Measurements from ENCODE around the gene CDC42BPA.

The CDC42BPA gene

DNA sequence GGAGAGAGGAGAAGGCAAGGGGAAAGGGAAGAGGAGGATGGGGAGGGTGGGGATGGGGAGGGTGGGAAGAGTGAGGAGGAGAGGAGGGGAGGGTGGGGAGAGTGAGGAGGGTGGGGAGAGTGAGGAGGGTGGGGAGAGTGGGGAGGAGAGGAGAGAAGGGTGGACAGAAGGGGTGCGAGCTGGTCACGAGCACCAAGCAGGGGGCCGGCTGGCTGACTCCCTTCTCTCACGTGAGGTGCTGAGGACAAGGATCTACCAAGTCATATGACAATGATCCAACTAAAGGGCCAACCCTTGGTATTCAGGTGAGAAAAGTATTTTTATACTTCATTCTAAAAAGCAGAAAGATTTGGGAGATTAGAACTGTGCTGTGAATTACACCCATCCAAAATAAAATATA, 326.4 kb downstream of the CDC42BPA start:
- DNase-seq (ENCODE audit: low spot score): no peak

DNA sequence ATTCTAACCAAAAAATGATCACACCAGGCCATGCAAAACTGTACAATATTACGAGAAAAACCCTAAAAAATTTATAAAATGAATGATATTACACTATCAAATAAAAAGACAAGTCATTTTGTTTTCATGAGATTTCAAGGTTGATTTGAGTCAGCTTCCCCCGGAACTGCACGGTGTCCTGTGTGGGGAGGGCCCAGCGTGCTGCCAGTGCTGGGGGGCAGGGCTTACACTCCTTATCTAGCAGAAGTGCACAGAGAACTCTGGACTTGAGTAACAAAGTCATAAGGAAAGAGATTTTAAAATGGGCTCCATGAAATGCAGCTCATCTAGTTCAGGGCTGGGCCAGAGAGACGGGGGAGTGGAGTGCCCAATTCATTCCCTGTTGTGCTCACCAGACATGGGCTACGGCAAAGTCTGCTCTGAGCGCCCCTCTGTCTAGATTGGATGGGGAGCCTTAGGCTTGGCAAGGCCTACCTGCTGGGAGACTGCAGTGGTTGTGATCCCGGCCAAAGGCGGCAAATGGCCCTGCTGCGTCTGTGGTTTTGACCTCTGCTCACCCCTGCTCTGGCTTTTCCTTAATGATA, 328.1 kb downstream of the CDC42BPA start:
- no peak for DNase-seq (ENCODE audit: low spot score)

DNA sequence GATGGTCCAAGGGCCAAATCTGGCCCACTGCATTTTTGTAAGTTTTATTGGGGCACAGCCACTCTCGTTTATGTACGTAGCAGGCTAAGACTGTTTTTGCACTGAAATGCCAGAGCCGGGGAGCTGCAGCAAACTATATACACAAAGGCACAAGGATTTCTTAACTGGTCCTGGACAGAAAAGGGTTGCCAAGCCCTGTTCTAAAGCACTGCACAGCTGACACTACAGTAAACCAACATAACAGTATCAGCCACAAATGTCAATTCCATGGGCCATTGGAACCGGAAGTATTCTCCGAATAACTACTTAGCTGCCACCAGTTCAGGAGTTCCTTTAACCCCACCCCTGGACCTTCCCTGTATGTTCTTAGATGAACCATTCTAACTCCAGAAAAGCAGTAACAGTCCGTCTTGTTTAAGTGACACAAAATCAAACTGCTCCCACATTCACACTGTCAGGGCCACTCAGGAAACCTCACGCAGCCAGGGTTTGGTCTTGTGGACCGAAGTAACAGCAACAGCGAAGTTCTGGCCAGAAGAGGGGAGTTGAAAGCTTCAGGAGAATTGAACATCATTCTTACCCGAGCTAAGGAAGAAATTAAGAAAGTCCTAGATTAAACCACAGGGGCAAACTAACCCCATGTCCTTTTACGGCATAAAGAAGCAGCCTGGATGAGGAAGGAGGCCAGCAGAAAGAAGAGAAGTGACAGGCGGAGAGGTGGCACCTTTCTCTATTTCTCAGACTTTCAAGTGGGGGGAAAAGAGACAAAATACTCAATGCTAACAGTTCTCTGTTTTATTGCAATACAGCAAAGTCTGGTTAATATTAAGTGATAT, 329.0 kb downstream of the CDC42BPA start:
- DNase-seq (ENCODE audit: low spot score): no peak

DNA sequence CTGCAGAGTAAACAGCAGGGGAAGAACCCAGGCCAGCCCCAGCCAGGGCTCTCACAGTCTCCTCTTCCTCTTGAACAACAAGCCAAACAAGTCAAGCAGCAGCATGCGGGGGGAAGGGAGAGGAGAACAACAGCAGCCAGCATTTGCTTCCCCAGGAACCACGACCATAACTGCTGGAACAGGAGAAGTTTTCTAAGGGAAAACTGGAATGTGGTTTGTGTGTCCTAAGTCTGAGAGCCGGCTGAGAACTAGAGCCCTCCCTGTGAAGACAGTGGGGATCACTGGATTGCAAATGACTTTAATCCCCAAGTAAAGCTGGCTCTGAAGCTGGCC, 330.0 kb downstream of the CDC42BPA start:
- no peak for DNase-seq (ENCODE audit: low spot score)

DNA sequence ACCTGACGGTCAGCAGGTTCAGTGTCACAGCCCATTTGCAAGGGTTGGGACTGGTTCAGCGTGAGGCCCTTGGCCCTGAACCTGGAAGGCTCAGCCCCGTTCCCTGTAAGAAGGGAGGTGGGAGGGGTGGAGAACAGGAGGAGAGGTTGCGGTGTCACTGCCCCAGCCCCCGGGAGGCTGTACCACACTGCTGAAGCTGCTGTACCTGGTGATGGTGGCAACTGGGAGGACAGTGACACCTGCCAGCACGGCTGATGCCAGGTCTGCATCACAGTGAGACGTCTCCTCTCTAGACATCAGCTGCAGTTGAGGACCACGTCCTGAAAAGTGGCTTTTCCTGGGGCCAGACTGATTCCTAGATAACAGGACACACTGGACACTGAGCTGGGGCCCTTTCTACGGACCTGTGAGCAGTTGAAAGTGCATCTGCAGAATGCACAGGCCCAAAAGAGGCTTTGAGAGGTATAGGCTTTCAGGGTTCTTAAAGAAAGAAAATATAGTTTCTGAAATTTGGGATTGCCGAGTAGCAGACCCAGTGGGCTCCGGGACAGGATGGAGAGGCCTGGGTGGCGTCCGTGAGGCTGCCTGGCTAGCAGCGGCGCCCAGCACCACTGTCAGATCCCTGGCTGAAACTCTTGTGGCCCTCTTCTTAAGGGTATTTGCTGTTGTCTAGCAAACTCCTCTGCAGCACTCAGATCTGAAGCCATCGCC, 330.5 kb downstream of the CDC42BPA start:
- no peak for DNase-seq (ENCODE audit: low spot score)

DNA sequence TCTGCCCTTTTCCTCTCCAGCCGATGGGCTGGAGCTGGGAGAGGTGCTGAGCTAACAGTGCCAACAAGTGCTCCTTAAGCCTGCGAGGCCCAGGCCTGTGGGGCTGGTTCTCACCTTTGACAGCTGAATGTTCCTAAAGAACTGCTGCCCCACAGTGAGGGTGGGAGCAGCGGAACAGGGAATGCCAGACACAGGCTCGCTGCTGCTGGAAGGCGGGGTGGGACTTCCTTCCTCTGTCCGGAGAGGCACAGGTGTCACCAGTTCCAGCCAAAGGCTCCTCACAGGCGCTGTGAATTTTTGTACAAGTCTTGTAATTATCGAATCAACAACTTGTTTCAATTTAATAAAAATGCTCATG, 331.1 kb downstream of the CDC42BPA start:
- no peak for DNase-seq (ENCODE audit: low spot score)

DNA sequence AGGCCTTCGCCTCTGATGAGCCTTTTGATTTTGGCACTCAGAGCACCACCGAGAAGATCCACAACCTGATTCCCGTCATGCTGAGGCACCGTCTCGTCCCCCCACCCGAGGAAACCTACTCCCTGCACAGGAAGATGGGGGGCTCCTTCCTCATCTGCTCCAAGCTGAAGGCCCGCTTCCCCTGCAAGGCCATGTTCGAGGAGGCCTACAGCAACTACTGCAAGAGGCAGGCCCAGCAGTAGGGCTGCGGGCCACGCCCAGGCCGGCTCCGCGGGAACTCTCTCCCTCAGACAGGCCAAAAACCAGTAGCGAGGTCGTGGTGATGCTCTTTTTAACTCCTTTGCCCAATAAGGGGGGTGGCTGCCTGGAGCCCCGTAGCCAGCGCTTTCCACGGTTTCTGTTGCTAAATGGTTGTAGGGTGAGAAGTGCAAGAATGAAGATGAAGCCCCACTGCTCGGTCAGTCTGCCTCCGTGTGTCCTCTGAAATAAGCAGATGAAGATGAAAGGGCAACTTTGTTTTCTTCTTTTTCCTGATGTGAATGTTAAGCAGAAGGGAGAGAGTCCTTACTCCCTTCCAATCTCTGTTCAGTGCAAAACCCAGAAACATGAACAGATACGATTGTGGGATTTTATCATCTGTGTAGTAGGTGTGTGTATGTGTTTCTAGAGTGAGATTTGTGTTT, 331.7 kb downstream of the CDC42BPA start:
- DNase-seq (ENCODE audit: low spot score): no peak

DNA sequence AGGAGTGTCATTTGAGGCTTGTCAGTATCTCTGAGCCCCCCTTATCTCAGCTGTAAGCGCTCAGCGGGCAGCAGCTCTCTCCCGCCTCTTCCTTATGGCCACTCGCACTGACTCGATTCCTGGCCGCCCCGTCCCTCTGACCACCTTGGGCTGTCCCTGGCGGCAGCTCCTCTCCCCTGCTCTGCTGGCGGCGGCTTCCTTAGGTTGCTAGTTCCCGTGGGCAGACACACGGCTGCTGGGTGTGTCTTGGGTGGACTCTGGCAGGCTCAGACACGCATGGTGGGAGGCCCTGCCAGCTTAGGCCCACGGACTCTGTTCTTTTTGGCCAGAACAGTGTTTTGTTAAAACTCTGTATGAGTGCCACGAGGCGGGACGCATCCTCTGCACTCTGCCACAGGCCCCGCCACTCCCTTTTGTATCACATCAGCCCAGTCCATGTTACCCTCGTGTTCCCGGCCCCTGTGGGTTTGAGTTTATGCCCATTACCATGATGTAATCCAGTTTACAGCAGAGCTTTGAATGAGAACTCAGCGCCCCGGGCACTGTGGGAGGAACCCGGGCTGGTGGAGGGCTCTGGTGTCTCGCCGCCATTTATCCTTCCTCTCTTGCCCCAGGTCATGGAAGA, 332.3 kb downstream of the CDC42BPA start:
- DNase-seq (ENCODE audit: low spot score): no peak

DNA sequence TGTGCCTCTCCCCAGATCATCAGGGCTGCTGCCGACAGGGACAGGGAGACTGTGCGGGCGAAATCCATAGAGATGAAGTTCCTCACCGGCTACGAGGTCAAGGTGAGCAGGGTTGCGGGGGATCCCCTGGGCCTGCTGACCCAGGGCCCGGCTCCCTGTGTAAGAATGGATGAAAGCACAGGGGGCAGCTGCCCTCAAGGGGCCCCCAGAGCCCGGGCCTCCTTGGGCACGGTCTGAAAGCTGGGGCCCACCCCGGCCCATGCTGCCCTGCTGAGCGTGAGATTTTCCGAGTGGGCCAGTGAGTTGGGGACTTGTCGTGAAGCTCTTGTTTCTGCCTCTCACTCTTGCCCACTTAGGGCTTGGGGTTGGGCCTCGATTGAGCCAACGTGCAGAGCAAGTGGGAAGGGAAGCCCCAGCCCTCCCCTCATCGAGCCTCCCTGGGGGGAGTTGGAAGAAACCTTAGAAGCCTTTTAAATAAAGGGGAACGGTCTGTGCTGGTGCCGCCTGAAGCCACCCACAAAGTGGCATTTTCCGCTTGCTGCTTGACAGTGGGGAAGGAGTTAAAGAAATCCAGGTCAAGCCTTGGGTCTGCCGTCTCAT, 333.0 kb downstream of the CDC42BPA start:
- DNase-seq (ENCODE audit: low spot score): no peak

DNA sequence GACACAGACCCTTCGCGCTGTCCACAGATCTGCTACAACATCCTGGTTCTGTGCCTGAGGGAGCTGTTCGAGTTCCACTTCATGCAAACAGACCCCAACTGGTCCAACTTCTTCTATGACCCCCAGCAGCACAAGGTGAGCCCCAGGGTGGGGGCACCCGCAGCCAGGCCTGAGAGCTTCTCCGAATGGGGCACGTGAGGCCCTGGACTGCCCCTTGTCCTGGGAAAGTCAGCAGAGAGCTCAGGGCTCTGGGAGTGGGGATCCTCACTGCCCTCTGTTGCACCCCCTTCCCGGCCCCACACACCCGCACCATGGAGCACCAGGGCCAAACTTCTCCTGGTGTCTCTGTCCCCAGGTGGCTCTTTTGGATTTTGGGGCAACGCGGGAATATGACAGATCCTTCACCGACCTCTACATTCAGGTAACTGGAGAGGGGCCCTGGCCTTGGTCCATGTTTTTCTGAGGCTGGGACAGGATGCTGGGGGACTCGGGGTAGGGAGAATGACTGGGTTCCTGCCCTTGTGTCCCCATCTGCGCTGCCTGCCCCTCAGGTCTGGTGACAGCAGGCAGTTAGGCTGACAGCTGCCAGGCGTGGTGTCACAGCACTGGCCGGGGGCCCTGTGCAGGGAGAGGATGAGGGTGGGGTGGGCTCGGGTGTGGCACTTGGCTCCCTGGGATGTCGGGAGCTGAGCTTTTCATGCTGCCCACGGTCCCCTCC, 333.6 kb downstream of the CDC42BPA start:
- DNase-seq (ENCODE audit: low spot score): no peak

DNA sequence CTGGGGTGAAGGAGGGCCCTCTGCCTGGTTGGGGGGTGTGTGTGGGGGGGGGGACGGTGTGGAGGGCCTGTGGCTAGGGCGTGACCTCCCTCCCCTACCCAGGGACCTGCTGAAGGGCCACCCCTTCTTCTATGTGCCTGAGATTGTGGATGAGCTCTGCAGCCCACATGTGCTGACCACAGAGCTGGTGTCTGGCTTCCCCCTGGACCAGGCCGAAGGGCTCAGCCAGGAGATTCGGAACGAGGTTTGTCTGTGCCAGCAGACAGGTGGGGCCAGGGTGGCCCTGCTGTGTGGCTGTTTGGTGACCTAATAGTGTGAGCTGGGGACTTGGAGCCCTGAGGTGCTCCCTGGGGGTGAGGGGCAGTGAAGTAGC, 334.3 kb downstream of the CDC42BPA start:
- no peak for DNase-seq (ENCODE audit: low spot score)

DNA sequence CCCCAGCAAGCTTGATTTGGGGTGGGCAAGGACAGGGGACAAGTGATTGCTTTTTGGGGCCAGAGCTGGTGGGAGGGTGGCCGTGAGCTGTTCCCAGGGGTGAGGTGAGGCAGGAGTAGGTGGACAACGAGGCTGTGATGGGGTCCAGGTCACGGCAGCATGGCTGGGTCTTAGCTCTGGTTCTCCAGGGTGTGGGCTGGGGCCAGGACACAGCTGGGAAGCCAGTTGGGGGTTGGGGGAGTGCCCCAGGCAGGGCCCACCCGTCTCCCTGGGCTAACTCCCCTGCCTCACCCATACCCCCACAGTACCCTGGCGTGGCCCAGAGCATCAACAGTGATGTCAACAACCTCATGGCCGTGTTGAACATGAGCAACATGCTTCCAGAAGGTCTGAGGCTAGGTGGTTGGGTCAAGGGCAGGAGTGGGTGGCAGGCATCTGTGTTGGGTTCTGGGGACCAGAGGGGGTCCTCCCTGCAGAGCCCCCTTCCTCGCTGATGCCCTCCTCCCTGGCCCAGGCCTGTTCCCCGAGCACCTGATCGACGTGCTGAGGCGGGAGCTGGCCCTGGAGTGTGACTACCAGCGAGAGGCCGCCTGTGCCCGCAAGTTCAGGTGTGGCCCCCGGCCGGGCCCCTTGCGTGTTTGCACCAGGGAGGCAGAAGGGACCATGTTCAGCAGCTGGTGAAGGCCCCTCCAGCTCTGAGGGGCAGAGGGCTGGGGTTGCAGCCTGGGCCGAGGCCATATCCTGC, 334.9 kb downstream of the CDC42BPA start:
- no peak for DNase-seq (ENCODE audit: low spot score)

DNA sequence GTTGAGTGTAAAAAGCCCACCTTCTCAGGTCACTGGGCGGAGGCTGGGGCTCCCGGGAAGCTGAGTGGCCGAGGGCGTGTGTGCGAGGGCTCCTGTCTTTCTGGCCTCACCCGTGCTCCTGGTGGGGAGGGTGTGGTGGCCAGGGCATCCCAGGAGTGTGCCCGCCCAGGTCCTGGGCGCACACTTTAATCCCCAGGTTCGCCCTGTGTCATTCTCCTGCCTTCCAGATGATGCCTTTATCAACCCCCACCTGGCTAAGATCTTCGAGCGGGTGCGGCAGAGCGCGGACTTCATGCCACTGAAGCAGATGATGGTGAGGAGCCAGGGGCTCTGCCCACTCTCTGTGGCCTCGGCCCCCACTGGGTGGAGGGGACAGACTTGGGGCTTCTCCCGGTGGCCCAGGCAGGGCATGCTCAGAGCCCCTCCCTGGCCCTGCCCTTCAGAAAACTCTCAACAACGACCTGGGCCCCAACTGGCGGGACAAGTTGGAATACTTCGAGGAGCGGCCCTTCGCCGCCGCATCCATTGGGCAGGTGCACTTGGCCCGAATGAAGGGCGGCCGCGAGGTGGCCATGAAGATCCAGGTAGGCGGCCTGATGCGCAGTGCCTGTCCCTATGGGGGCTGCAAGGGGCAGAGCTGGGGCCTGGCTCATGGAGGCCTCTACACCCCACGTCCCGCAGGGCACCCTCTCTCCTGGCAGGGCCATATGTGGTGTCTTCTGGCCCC, 335.7 kb downstream of the CDC42BPA start:
- DNase-seq (ENCODE audit: low spot score): no peak

DNA sequence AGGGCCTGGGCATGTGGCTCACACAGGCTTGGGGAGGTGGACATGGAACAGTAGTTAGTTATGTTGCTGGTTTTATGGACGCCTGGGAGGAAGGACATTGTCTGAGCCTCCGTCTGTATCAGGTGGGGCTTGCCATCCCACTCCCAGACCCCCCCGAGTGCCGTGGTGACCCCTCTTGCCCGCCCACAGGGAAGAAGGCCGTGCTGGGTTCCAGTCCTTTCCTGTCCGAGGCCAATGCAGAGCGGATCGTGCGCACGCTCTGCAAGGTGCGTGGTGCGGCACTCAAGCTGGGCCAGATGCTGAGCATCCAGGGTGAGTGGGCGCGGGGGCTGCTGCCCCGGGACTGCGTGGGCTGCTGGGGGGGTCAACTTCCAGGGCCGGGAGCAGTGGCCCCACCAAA, 336.5 kb downstream of the CDC42BPA start:
- DNase-seq (ENCODE audit: low spot score): no peak

DNA sequence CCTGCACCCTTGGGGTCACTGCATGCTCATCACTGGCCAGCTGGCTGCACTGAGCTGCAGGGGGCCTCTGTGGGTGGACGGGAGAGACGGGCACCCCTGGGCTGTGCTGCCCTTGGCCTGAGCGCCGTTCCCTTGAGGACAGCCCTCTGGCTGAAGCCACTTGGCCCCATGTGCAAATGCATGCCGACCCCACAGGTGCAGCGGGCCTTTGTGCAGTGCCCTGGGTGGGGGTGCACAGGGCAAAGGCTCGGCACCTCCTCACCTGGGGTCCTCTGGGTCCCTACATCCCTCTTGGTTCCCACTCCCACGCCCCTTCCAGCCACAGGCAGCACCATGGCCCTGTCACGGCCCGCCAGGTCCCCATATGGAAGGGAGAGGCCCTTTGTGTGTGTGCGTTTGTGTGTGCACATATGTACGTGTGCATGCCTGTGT, 336.9 kb downstream of the CDC42BPA start:
- DNase-seq (ENCODE audit: low spot score): no peak

DNA sequence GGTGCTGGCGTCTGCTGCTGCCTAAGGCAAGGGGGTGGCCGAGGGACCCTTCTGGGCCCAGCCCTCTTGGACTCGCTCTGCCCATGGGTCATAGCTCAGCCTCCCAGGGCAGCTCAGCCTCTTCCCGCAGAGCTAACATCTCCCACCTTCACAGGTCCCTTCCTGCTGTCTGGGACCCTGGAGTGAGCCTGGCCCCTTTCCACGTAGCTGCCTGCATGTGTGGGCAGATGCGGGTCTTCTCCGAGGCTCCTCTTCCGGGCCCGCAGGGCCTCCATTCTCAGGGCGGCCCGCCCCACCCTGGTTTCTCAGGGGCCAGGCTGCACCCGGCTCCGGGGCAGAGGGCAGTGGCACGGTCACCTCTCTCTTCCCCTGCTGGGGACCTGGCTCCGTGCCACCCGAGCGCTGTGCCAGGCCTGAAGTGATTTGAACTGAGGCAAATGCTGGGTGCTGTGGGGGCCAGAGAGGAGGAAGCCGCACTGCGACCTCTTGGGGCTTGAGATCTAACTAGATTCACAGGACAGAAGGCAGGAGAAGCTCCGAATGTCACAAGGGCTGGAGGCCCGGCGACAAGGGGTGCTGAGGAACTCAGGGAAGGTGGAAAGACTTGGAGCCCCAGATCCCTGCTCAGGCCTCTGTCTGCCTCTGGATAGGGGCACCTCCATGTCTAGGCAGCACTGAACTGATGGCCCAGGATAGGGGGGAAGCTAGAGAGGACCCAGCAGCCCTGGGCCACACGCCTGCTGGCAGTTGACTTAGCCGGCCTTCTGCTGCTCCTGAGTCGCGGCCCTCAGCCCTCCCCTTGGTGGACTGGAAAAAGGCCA, 337.5 kb downstream of the CDC42BPA start:
- no peak for DNase-seq (ENCODE audit: low spot score)

DNA sequence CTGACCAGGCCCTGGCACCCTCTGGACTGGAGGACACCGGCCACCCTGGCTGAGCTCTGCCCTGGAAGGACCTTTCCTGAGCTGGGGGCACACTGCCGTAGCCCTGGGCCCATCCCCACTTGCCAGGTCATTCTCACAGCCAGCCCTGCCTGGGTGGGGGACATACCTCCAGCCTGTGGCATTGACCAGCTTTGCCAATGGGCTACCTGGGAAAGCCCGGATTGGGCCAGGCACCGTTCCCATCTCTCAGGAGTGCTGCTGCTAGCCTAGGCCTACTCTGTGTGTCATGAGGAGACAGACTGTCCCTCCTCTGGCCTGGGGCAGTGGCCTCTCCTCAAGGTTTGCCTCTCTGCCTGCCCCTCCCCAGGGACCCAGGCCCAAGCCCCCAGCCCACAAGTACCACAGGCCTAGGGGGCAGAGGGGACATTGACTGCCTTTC, 338.2 kb downstream of the CDC42BPA start:
- DNase-seq (ENCODE audit: low spot score): no peak

DNA sequence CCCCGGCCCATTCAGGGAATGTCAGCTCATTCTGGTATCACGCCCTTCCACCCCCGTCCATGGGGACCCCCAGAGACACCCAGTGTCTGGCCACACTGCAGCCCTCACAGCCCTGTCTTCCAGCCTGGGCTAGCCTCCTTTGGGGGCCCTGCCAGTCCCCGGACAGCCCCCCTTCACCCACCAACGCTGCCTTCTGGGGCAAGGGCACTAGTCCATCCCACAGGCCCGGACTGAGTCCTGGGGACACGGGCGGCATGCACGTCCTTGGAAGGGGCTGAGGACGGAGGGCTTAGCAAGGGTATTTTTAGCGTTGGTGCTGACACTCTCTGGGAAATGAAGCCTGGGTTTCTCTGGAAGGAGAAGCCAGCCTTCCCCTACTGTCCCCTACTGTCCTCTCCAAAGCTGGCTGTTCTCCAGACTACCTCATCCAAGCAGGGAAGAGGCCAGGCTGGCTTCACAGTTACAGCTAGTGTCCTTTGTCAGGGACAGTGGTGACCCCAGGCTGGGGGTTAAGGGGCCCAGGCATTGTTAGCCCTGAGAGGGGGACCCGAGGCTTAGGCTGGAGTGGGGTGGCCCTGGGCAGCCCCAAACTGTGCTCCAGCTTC, 338.7 kb downstream of the CDC42BPA start:
- no peak for DNase-seq (ENCODE audit: low spot score)

DNA sequence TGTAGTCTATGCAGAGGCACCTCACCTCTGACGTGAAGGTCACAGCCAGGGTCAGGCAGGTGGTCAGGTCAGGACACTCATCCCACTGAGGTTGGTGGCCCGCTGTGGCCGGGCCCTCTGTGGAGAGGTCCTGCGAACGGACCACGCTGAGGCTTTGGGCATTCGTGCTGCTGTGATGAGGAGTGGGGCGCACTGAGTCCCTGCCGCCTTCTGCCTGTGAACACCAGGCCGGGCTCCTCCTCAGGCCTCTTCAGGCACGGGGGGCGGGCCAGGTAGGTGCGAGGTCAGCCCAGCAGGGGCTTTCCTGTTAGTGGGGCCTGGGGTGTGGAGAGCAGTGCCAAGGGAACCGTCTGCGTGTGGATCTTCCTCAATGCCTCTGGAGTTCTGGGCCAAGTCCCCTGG, 339.2 kb downstream of the CDC42BPA start:
- DNase-seq (ENCODE audit: low spot score): no peak

All from HuH-7.5 (cell line).